ENCODE data around the gene FAM72C.
"Not testable (repeated sequence)": the region's sequence is repeated elsewhere in the genome, so short reads cannot be mapped to it uniquely, and the experiment has no call there.

FAM72C gene

DNA sequence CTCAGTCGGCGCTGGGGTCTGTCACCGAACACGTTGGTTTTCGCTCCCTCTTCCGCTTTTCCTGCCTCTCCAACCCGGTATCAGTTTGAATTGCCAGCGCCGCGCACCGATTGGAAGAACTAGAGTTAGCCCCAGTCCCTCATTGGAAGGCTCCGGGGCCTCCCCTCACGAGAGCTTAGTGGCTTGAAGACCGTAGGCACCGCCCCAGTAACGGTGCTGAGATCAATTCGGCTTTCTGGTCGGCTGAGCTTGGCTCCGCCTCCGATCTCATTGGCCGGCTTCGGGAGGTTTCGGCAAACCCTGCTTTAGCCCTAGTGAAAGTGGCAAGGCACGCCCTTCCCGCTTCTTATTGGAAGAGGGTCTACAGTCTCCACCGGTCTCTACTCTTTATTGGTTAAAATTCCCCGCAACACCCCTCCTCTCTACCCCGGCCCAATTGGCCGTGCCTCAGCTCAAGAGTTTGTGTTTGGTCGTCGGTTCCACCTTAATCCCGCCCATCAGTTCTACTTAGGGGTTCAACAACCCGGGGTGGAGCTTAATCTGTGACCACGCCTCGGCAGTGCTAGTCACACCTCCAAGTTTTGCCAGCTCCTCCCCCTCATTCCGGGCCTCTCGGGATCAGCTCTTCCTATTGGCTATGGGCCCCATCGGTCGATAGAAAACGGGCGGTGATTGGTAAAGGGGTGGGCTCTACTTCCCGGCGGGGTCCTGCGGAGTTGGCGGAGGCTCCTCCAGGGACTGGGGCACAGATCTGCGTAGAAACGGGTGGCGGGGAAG, at the start of gene FAM72C:
TSS of gene FAM72C (minus strand) at position 63 of the 777 bp plus-strand sequence. CDS start 845 bp downstream, outside the sequence.
- not testable (repeated sequence) for DNase-seq

GRCh38 chr1:144020001-144020738, 48.4 kb upstream of the FAM72C start:
- DNase-seq, result not testable (repeated sequence)

DNA sequence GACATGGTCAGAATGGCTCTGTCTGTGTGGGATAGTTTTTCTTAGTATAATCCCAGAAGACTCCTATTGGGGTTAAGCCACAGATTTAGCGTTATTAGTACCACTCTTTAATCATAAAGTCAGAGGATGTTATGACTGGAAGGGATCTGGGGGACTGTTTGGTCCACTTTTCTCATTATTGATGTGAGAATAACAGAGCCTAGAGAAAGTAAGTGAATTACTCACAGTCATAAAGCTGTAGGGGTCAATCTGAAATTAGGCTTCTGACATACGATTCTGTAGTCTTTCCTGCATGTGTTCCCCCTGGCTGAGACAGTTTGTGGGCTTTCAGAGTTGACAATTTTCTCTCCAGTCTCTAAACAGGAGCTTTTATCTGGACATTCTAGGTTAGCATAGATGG, 47.3 kb upstream of the FAM72C start:
- not testable (repeated sequence) for DNase-seq

GRCh38 chr1:144015180-144015966, 43.6 kb upstream of the FAM72C start:
- DNase-seq, result not testable (repeated sequence)

DNA sequence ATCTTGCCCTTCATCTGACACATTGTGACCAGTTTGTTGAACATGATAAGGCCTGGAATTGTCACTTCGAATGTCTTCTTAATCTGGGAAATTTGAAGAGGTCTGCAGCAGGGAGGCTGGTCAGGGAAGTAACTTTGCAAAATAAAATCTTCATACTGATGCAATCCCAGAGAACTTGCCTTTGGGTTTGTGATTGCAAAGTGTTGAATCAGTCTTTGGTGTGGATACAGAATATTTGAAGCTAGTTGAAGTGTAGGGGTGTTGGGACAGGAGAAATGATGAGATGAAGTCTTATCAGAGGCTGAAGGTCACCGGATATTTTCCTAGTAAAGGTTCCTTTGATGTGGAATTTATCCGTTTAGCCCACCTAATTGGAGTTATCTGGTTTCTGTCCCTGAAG, 42.7 kb upstream of the FAM72C start:
- DNase-seq, result not testable (repeated sequence)

DNA sequence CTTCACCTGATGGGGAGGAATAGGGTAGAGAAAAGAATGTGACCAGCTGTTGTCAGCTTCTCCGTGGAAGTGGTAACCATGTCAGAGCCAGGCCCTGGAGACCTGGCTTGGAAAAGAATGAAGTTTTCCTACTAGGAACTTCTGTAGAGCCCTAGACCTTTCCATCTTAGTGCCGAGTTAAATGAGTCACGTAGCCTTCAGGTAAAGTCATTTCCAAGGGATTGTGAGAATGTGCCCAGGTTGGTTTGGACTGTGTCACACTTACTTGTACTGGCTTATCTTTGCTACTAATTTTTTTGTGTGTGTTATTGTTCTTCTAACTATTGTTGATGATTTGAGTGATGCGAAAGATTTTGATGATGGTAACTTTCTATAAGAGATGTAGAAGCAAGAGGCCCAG, 42.3 kb upstream of the FAM72C start:
- not testable (repeated sequence) for DNase-seq

GRCh38 chr1:144012168-144012733, 40.5 kb upstream of the FAM72C start:
- not testable (repeated sequence) for DNase-seq

- DNase-seq, result not testable (repeated sequence)
Observed at GRCh38 chr1:144009410-144009809, 37.6 kb upstream of the FAM72C start.

GRCh38 chr1:144004259-144004658, 32.5 kb upstream of the FAM72C start:
- not testable (repeated sequence) for DNase-seq

GRCh38 chr1:144003306-144004029, 31.7 kb upstream of the FAM72C start:
- not testable (repeated sequence) for DNase-seq

DNA sequence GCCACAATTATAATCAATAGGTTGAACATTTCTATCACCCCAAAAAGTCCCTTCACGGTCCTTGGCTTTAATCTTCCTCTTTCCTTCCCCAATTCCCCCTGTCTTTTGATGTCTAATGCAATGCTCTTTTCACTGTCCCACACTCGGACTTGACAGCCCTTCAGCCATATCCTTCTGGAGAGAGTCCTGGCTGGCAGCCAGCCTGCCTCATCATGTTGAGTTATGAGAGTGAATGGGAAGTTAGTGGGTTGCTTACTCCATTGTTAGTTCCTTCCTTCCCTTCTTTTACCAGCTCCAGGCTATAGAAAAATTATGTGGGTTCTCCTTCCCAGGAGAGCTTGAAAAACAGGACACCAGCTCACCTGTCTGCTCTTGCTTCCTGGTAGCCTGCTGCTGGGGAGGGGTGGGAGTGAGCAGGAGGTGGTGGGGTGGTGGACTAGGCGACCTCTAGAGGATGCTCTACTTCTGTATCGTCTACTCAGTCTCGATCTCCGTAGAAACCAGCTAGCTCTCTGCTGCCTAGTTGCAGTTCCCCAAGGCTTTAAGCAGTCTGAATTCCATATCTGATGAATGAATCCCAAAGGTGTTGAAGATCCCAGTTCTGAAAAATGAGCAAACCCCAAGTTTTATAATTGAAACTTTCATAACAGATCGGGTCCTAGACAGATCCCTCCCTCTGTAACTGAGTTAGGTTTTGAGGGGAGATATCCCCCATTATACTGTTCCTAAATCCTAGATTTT, 30.5 kb upstream of the FAM72C start:
- not testable (repeated sequence) for DNase-seq

DNA sequence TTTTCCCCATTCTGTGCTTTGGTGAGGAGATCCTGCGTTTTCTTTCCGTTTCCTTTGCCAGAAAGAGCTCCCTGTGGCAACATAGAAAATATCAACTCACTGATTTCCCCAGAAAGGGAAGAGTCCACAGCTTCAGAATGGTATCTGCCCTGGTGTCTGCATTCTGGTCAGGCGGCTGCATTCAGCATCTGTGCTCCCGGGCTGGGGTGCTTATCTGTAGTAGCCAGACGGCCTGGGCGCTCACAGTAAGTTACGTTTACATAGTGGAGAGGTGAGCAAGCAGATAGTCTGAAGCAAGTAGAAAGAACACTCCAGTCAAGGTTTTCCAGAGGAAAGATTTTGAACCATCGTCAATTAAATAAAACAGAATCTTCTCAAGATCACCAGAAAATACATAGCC, 29.3 kb upstream of the FAM72C start:
- not testable (repeated sequence) for DNase-seq

GRCh38 chr1:143996020-143996419, 24.2 kb upstream of the FAM72C start:
- DNase-seq, result not testable (repeated sequence)

DNA sequence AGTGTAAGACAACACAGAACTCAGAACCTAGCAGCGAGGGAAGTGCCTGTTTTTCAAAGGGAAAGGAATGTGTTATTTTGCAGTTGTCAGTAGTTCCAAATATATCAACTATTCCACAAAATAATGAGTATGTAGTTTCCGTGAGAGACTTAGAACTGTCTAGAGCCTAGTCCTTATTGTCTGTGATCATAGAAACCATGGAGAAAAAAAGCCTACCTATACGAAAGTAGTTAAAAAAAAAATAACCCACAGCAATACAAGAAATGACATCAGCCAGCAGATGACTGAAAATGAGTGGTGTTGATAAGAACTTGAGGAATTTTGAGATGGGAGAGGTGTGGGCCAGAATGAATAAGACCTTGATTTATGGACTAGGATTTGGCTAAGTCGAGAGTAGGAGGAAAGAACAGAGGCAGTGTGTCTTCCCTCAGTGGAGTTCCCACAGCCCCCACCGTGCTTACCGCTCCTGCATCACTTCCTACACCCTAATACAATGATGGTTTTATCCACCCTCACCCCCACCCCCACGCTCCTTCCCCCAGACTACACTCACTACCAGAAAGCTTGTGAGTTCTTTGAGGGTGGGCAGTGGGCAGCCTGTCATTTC, 21.6 kb upstream of the FAM72C start:
- not testable (repeated sequence) for DNase-seq

- not testable (repeated sequence) for DNase-seq
Observed at GRCh38 chr1:143990699-143991098, 18.9 kb upstream of the FAM72C start.

- not testable (repeated sequence) for DNase-seq
Observed at GRCh38 chr1:143989719-143990118, 17.9 kb upstream of the FAM72C start.

- DNase-seq, result not testable (repeated sequence)
Observed at GRCh38 chr1:143989427-143989712, 17.6 kb upstream of the FAM72C start.

- not testable (repeated sequence) for DNase-seq
Observed at GRCh38 chr1:143988602-143989426, 17.0 kb upstream of the FAM72C start.

DNA sequence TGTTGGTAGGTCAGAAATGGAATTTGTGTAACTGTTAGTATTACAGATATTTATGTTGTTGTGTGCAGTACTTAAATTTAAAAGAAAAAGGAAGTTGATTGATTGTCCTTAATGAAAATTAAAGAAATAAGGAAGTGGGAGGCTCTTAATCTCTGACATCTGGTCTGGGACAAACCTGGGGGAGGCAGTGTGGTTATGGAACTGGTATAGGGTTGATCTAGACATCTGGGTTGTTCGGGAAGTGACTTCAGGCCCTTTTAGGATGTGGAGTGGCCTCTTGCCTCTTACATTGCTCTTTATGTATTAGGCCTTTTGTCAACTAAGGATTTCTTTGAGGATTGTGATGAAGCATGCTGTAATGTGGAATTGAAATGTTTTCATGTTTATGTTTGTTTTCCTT, 16.1 kb upstream of the FAM72C start:
- not testable (repeated sequence) for DNase-seq
